A673 (cell line): Measurements from ENCODE around the gene KLF4. TPM values are rescaled to one million over a fixed set of nuclear protein-coding genes. Genes with fewer than 3 reads are reported as not detected.

Experiments
- BruUV-seq: library from RNA; stranded (reverse); fragments of 400-500 nt; replicated peaks from 2 replicates; lab custom pipeline; 2021; lab: Mats Ljungman, UMichigan
- CTCF ChIA-PET: fragments of 300-600 bp; sonication (Branson Sonifier 250); formaldehyde crosslinking; loops from one replicate; lab custom pipeline; 2022; ENCODE audit warnings: antibody characterized with exemption; lab: Charles Lee
- POLR2A ChIA-PET: fragments of 300-600 bp; sonication (Branson Sonifier 250); formaldehyde crosslinking; loops from one replicate; lab custom pipeline; 2022; ENCODE audit warnings: antibody characterized with exemption; ENCODE audit not compliant: low non-redundant PET; lab: Charles Lee
- DNase-seq: peaks from one replicate; pipeline ENCODE4 v3.0.0-alpha.2; 2015; ENCODE audit warnings: low spot score
- H3K27ac ChIP-seq: fragments of 200-600 bp; sonication (generic); 2 replicates; pipeline ENCODE4 v1.5.1; 2016; ENCODE audit warnings: mixed run types, low read depth, mild to moderate bottlenecking, mixed read lengths, antibody characterized with exemption, low read length; ENCODE audit not compliant: poor library complexity, severe bottlenecking
- H3K27me3 ChIP-seq: fragments of 200-600 bp; sonication (generic); replicated peaks from 2 replicates; pipeline ENCODE4 v1.6.1; 2017; ENCODE audit warnings: mixed run types, low read depth, mild to moderate bottlenecking, mixed read lengths, antibody characterized with exemption, low read length; ENCODE audit not compliant: insufficient read depth, poor library complexity
- H3K36me3 ChIP-seq: fragments of 200-600 bp; sonication (generic); 2 replicates; pipeline ENCODE4 v1.6.1; 2016; ENCODE audit warnings: mixed run types, mild to moderate bottlenecking, mixed read lengths, antibody characterized with exemption, low read length; ENCODE audit not compliant: insufficient read depth, poor library complexity, severe bottlenecking
- H3K4me1 ChIP-seq: fragments of 200-600 bp; sonication (generic); 2 replicates; pipeline ENCODE4 v1.6.1; 2017; ENCODE audit warnings: mixed run types, mild to moderate bottlenecking, mixed read lengths, antibody characterized with exemption, low read length; ENCODE audit not compliant: insufficient read depth, poor library complexity, severe bottlenecking
- H3K4me3 ChIP-seq: fragments of 200-600 bp; sonication (generic); 2 replicates; pipeline ENCODE4 v1.5.1; 2016; ENCODE audit warnings: low read depth, mixed run types, mild to moderate bottlenecking, mixed read lengths, low read length; ENCODE audit not compliant: poor library complexity, severe bottlenecking
- H3K9me3 ChIP-seq: fragments of 200-600 bp; sonication (generic); 2 replicates; pipeline ENCODE4 v1.6.1; 2016; ENCODE audit warnings: mixed run types, low read depth, mild to moderate bottlenecking, mixed read lengths, antibody characterized with exemption, low read length; ENCODE audit not compliant: poor library complexity, severe bottlenecking
- EZH2 ChIP-seq: fragments of 200-600 bp; sonication (generic); IDR thresholded peaks from 2 replicates; pipeline ENCODE4 v1.6.1; 2017; ENCODE audit warnings: borderline replicate concordance, low read depth, mild to moderate bottlenecking, mixed read lengths, antibody characterized with exemption, low read length; ENCODE audit not compliant: poor library complexity, severe bottlenecking
- intact Hi-C: fragments of 100-400 bp; cut with micrococcal nuclease; formaldehyde crosslinking; loops from one replicate; pipeline ENCODE4 v1.10.0; 2022; ENCODE audit not compliant: unreplicated experiment
- total RNA-seq: library from RNA; stranded (reverse); gene quantifications from 2 replicates; pipeline ENCODE4 v1.2.3, GENCODE V29; 2021
- TF ChIP-seq, protein P1 (sequence below): fragments of 300-800, 200-600 bp; sonication (generic); conservative IDR thresholded peaks from 2 replicates; pipeline ENCODE4 v1.5.1; 2017; ENCODE audit warnings: low read depth, mild to moderate bottlenecking, antibody characterized with exemption, low read length, moderate library complexity, mixed read lengths

The KLF4 gene
- total RNA-seq, 1 experiment from 2014 or later: 0.49 TPM

DNA sequence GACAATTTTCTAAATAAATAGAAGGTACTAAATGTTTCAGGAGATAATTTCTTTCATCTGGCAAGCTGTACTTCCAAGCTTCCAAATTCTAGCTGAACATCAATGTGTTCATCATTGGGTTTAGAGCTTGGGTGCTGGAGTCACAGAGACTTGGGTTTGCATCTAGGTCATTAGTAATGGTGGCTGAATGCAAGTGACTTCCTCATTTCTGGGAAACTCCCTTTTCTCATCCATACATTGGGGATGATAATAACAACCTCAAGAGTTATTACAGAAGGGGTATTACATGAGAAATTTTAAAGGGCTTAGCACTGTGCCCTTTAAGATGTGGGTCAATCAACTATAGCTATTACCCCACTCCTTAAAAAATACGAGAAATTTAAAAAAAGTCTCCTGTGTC, 41.1 kb upstream of the KLF4 start:
- Histone ChIP-seq H3K27ac (no peak overlapping the region), H3K9me3 (no peaks in the 10 kb centered on the region), H3K27me3 (no peaks in the 10 kb centered on the region), H3K4me1 (no peaks in the 10 kb centered on the region), H3K36me3 (no peaks in the 10 kb centered on the region), H3K4me3 (no peak overlapping the region)
- no peak for DNase-seq
- intact Hi-C loops: no loop called here
- ChIA-PET POLR2A (no interaction called here), CTCF (no interaction called here)
- TF ChIP-seq, protein P1, sequence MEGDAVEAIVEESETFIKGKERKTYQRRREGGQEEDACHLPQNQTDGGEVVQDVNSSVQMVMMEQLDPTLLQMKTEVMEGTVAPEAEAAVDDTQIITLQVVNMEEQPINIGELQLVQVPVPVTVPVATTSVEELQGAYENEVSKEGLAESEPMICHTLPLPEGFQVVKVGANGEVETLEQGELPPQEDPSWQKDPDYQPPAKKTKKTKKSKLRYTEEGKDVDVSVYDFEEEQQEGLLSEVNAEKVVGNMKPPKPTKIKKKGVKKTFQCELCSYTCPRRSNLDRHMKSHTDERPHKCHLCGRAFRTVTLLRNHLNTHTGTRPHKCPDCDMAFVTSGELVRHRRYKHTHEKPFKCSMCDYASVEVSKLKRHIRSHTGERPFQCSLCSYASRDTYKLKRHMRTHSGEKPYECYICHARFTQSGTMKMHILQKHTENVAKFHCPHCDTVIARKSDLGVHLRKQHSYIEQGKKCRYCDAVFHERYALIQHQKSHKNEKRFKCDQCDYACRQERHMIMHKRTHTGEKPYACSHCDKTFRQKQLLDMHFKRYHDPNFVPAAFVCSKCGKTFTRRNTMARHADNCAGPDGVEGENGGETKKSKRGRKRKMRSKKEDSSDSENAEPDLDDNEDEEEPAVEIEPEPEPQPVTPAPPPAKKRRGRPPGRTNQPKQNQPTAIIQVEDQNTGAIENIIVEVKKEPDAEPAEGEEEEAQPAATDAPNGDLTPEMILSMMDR: no peak
- TF ChIP-seq EZH2: no peak
- BruUV-seq: no TSS peak

DNA sequence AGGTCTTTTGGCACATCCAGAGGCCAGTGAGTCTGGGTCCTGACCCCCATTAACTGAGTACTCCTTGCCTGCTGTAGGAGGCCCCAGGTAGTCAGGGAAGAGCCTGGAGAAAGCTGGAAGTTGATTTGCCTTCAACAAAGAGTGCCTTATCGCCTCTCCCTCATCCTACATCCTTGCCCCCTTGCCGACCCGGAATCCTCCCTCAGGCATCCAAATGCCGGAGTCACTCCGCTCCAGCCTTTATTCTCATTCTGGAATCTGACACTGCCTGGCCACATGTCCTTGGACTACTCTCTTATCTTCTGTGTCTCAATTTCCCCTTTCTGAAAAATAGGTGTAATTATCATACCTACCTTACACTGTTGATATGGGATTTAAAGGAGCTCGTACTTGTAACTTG, 39.1 kb upstream of the KLF4 start:
- no peak overlapping the region for H3K4me3 ChIP-seq
- H3K27ac ChIP-seq: no peak overlapping the region
- DNase-seq: no peak
- H3K9me3 ChIP-seq: no peaks in the 10 kb centered on the region
- H3K4me1 ChIP-seq: no peaks in the 10 kb centered on the region
- TF ChIP-seq, protein P1: no peak
- no peak for TF ChIP-seq EZH2
- ChIA-PET CTCF (no interaction called here), POLR2A (no interaction called here)
- no peaks in the 10 kb centered on the region for H3K27me3 ChIP-seq
- intact Hi-C loops: no loop called here
- no TSS peak for BruUV-seq
- H3K36me3 ChIP-seq: no peaks in the 10 kb centered on the region

DNA sequence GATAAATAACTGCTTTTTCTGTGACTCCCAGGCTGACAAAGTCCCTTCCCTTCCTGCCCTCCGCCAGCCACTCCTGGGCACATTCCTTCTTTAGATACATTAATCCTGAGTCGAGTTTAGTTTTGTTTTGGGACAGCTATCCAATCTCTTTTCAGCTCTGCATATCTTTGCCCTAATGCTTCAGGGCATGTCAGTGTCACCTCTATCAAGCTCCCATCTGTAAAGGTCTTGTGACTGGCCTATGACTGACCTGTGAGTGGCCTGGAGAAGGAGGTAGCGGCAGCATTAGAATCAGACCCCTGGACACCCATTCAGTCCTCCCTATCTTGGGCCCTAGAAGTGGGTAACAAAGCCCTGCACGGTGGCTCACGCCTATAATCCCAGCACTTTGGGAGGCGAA, 34.0 kb upstream of the KLF4 start:
- POLR2A ChIA-PET: no interaction called here
- H3K27me3 ChIP-seq: no peaks in the 10 kb centered on the region
- CTCF ChIA-PET: no interaction called here
- H3K4me1 ChIP-seq: no peaks in the 10 kb centered on the region
- DNase-seq: no peak
- no TSS peak for BruUV-seq
- no peak overlapping the region for H3K4me3 ChIP-seq
- H3K9me3 ChIP-seq: no peaks in the 10 kb centered on the region
- no peaks in the 10 kb centered on the region for H3K36me3 ChIP-seq
- H3K27ac ChIP-seq: no peak overlapping the region
- intact Hi-C loops: no loop called here
- TF ChIP-seq, protein P1: no peak
- TF ChIP-seq EZH2: no peak
